T-helper 2 cell treated with Interferon-gamma antibody and Interleukin-4, amounts not matched to agents 5 μg/mL and 100 μg/mL, for 36 hours (primary cell): ENCODE results near the gene TAS2R19.

Source experiments
- DNase-seq: peaks from one replicate; pipeline ENCODE4 v3.0.0; 2021; ENCODE audit warnings: low spot score
- H3K27ac Mint-ChIP-seq: one replicate; pipeline ENCODE4 v1.8.0; 2021; ENCODE audit warnings: mild to moderate bottlenecking, mixed read lengths
- H3K27me3 Mint-ChIP-seq: one replicate; pipeline ENCODE4 v1.8.0; 2021; ENCODE audit warnings: low read depth, mixed read lengths
- H3K36me3 Mint-ChIP-seq: one replicate; pipeline ENCODE4 v1.8.0; 2021; ENCODE audit warnings: low read depth, mixed read lengths
- H3K4me1 Mint-ChIP-seq: one replicate; pipeline ENCODE4 v1.8.0; 2021; ENCODE audit warnings: low read depth, mixed read lengths
- H3K4me3 Mint-ChIP-seq: one replicate; pipeline ENCODE4 v1.8.0; 2022; ENCODE audit warnings: mild to moderate bottlenecking, moderate library complexity, mixed read lengths
- H3K9me3 Mint-ChIP-seq: one replicate; pipeline ENCODE4 v1.8.0; 2021; ENCODE audit warnings: mixed read lengths

The TAS2R19 gene

GRCh38 chr12:11031307-11031706 lies 8.9 kb upstream of the TAS2R19 start, which contains the start of gene TAS2R31:
TAS2R31 (minus strand) TSS chr12:11031407; CDS start chr12:11031335, 72 bp downstream.
- H3K27ac Mint-ChIP-seq = no peak within 1 kb of the TSS
- DNase-seq = no peak
- no peaks in the 10 kb centered on the region for H3K4me1 Mint-ChIP-seq
- H3K4me3 Mint-ChIP-seq = no peak within 1 kb of the TSS
- peaks cover 3% of the 10 kb centered on the region for H3K9me3 Mint-ChIP-seq
- peaks cover 37% of the 10 kb centered on the region for H3K36me3 Mint-ChIP-seq
- no peaks in the 10 kb centered on the region for H3K27me3 Mint-ChIP-seq

DNA sequence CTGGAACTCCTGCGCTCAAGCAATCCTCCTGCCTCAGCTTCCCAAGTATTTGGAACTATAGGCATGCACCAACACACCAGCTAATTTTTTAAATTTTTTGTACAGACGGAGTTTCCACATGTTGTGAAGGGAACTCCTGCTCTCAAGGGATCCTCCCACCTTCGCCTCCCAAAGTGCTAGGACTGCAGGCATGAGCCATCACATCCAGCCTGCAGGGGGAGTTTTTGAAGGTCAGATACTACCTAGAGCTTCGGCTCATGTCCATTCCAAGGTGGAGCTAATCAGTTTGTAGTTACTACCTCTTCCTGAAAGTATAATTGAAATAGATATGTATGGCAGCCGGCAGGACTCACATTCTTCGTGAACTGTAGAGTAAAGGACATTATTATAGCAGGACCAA lies 3.7 kb upstream of the TAS2R19 start:
- H3K9me3 Mint-ChIP-seq = peaks cover 11% of the 10 kb centered on the region
- H3K4me1 Mint-ChIP-seq = no peaks in the 10 kb centered on the region
- no peak overlapping the region for H3K27ac Mint-ChIP-seq
- H3K36me3 Mint-ChIP-seq = peaks cover 35% of the 10 kb centered on the region
- no peak for DNase-seq
- H3K4me3 Mint-ChIP-seq = no peak overlapping the region
- no peaks in the 10 kb centered on the region for H3K27me3 Mint-ChIP-seq

GRCh38 chr12:11023387-11023786 lies 967 bp upstream of the TAS2R19 start:
- H3K27ac Mint-ChIP-seq = no peak overlapping the region
- no peaks in the 10 kb centered on the region for H3K4me1 Mint-ChIP-seq
- DNase-seq = no peak
- peaks cover 11% of the 10 kb centered on the region for H3K9me3 Mint-ChIP-seq
- H3K27me3 Mint-ChIP-seq = no peaks in the 10 kb centered on the region
- H3K36me3 Mint-ChIP-seq = peaks cover 28% of the 10 kb centered on the region
- no peak overlapping the region for H3K4me3 Mint-ChIP-seq

- no peaks in the 10 kb centered on the region for H3K4me1 Mint-ChIP-seq
- peaks cover 5% of the 10 kb centered on the region for H3K36me3 Mint-ChIP-seq
- no peaks in the 10 kb centered on the region for H3K9me3 Mint-ChIP-seq
- H3K4me3 Mint-ChIP-seq = no peak overlapping the region
- no peak for DNase-seq
- no peak overlapping the region for H3K27ac Mint-ChIP-seq
- no peaks in the 10 kb centered on the region for H3K27me3 Mint-ChIP-seq
Measured at GRCh38 chr12:11016937-11017336, 5.5 kb downstream of the TAS2R19 start.

GRCh38 chr12:11015775-11016430 lies 6.5 kb downstream of the TAS2R19 start:
- no peak overlapping the region for H3K4me3 Mint-ChIP-seq
- no peaks in the 10 kb centered on the region for H3K27me3 Mint-ChIP-seq
- no peaks in the 10 kb centered on the region for H3K4me1 Mint-ChIP-seq
- H3K9me3 Mint-ChIP-seq = no peaks in the 10 kb centered on the region
- no peak for DNase-seq
- H3K36me3 Mint-ChIP-seq = peaks cover 3% of the 10 kb centered on the region
- no peak overlapping the region for H3K27ac Mint-ChIP-seq

GRCh38 chr12:11014234-11014633 lies 8.2 kb downstream of the TAS2R19 start:
- DNase-seq = no peak
- no peak overlapping the region for H3K27ac Mint-ChIP-seq
- H3K27me3 Mint-ChIP-seq = no peaks in the 10 kb centered on the region
- H3K4me1 Mint-ChIP-seq = no peaks in the 10 kb centered on the region
- H3K9me3 Mint-ChIP-seq = no peaks in the 10 kb centered on the region
- peaks cover 3% of the 10 kb centered on the region for H3K36me3 Mint-ChIP-seq
- no peak overlapping the region for H3K4me3 Mint-ChIP-seq

DNA sequence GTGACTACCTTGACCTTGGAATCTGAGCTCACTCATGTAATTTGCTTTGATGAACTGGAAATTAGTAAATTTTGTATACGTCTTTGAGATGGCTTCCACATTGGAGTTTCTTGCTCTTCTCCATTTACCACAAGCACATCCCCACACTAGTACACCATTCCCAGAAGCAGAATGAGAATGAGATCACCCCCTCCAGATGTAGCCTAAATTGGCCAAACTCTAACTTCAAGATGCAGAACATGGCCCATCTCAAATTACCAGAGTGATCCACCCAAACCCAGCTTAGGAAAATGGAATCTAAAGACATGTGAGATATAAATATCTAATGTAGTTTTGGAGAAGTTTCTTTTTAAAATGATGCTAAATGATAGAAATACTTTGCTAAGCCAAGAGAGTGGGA lies 14.8 kb downstream of the TAS2R19 start:
- DNase-seq = no peak
- no peak overlapping the region for H3K27ac Mint-ChIP-seq
- H3K27me3 Mint-ChIP-seq = no peaks in the 10 kb centered on the region
- H3K4me3 Mint-ChIP-seq = no peak overlapping the region
- no peaks in the 10 kb centered on the region for H3K9me3 Mint-ChIP-seq
- no peaks in the 10 kb centered on the region for H3K36me3 Mint-ChIP-seq
- no peaks in the 10 kb centered on the region for H3K4me1 Mint-ChIP-seq

DNA sequence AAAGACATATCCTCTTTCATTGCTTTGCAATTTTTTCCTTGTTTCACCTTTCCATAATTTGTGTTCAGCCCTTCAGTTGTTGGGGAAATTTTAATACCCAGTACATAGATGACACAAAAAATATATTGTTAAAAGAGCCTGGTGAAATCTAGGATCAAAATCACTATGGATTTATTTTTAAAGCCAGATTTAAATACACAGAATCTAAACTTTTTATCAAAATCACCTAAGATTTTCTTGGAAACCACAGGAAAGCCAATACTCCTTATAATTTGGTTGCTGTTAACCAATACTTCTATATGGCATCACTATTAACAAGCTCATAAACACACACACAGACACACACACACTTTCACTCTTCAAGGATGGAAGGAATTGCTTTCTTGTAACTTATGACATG lies 24.2 kb downstream of the TAS2R19 start, which contains the start of gene TAS2R20:
TAS2R20 (minus strand) TSS at position 101 of the 400 bp plus-strand sequence. CDS start 429 bp downstream, outside the sequence.
- Mint-ChIP-seq H3K9me3 (peaks cover 5% of the 10 kb centered on the region), H3K27ac (no peak within 1 kb of the TSS), H3K4me3 (no peak within 1 kb of the TSS), H3K27me3 (no peaks in the 10 kb centered on the region), H3K36me3 (peaks cover 11% of the 10 kb centered on the region), H3K4me1 (no peaks in the 10 kb centered on the region)
- DNase-seq = no peak

DNA sequence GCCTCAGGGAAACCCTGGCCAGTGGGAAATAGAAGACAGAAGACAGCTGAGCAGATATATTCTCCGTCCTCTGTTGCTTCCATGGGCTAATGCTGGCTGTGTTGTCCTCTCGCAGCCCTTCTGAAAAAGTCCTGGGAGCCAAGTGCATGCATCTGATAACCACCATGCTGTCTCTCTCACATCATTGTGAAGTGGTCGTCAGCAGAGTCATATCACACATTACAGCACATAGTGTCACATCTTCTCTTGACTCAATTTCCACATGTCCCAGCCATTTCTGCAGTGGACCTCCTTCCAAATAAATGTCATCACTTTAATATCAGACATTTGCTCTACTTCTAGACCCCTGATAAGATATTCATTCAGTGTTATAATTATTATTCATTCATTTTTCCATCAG lies 28.1 kb downstream of the TAS2R19 start:
- Mint-ChIP-seq H3K27me3 (no peaks in the 10 kb centered on the region), H3K4me3 (no peak overlapping the region), H3K4me1 (no peaks in the 10 kb centered on the region), H3K36me3 (peaks cover 23% of the 10 kb centered on the region), H3K27ac (no peak overlapping the region), H3K9me3 (peaks cover 11% of the 10 kb centered on the region)
- no peak for DNase-seq

DNA sequence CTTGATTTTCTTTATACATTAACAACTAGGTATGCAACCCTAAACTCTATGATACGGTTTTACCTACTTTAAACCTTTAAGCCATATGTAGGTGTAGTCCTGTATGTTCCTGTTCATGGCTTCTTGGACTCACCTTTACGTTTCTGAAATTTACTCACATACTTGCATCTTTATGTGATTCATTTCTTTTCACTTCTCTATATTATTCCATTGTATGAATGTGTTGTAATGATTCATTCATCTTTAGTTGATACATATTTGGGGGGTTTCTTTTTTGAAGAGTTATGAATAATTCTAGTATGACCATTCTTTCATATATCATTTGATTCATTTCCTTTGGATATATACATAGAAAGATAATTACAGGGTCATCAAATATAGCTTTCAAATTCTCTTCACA lies 33.3 kb downstream of the TAS2R19 start:
- Mint-ChIP-seq H3K9me3 (peaks cover 11% of the 10 kb centered on the region), H3K27ac (no peak overlapping the region), H3K36me3 (peaks cover 12% of the 10 kb centered on the region), H3K27me3 (peaks cover 24% of the 10 kb centered on the region), H3K4me3 (no peak overlapping the region), H3K4me1 (peaks cover 9% of the 10 kb centered on the region)
- no peak for DNase-seq

- Mint-ChIP-seq H3K4me1 (peaks cover 21% of the 10 kb centered on the region), H3K27ac (no peak within 1 kb of the TSS), H3K27me3 (peaks cover 35% of the 10 kb centered on the region), H3K4me3 (no peak within 1 kb of the TSS), H3K36me3 (peaks cover 13% of the 10 kb centered on the region), H3K9me3 (peaks cover 11% of the 10 kb centered on the region)
- no peak for DNase-seq
Measured at GRCh38 chr12:10986812-10987211, 35.6 kb downstream of the TAS2R19 start, which contains the start of gene TAS2R50. TAS2R50 (minus strand) TSS chr12:10986912; CDS start chr12:10986860, 52 bp downstream.

DNA sequence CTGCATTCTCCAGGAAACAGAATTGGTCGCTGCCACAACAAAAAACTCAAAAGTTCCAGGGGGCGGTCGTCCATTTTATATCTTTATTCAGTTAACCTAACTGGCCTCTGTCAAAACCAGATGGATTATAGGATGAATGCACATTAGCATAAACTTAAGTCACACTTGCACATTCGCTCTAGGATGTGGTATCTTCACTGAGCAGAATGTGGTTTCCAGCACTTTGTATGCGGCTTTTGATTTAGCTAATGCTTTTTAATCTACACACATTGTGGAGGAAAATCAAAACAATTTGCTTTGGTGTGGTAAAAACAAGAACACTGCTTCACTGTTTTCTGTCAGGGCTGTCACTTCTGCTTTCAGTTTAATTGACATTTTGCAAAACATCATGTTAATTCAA lies 40.2 kb downstream of the TAS2R19 start:
- H3K36me3 Mint-ChIP-seq = peaks cover 4% of the 10 kb centered on the region
- no peak overlapping the region for H3K4me3 Mint-ChIP-seq

DNA sequence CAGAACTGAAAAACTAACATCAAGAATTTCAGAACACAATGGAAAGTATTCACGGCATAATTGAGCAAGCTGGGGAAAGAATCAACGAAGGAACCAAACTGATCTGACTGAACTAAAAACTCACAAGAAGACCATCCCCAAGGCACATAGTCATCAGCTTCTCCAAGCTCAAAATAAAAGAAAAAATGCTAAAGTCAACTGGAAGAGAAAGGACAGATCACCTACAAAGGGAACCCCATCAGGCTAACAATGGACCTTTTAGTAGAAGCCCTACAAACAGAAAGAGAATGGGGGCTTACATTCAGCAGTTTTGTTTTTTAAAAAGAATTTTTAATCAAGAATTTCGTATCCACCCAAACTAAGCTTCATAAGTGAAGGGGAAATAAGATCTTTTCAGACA lies 47.5 kb downstream of the TAS2R19 start:
- no peak for DNase-seq
- Mint-ChIP-seq H3K27me3 (peaks cover 45% of the 10 kb centered on the region), H3K9me3 (no peaks in the 10 kb centered on the region), H3K36me3 (no peaks in the 10 kb centered on the region), H3K4me3 (no peak overlapping the region), H3K27ac (no peak overlapping the region), H3K4me1 (no peaks in the 10 kb centered on the region)

More for the DNA sequence above, 40.2 kb downstream of the TAS2R19 start:
- H3K9me3 Mint-ChIP-seq = no peaks in the 10 kb centered on the region
- H3K4me1 Mint-ChIP-seq = peaks cover 21% of the 10 kb centered on the region
- H3K27ac Mint-ChIP-seq = no peak overlapping the region
- peaks cover 58% of the 10 kb centered on the region for H3K27me3 Mint-ChIP-seq
- peak; percentile 43 for DNase-seq
